Activated CD8-positive, alpha-beta memory T cell treated with anti-CD3 and anti-CD28 coated beads for 36 hours (primary cell): ENCODE results near the gene MYH4. TPM values are rescaled to one million over a fixed set of nuclear protein-coding genes. Genes with fewer than 3 reads are reported as not detected.

Experiments
- CTCF ChIA-PET: fragments of 350-600 bp; sonication (Branson Sonifier 250); formaldehyde crosslinking; loops from one replicate; lab custom pipeline; 2021; ENCODE audit warnings: antibody characterized with exemption; lab: Charles Lee
- POLR2A ChIA-PET: fragments of 350-600 bp; sonication (Branson Sonifier 250); formaldehyde crosslinking; loops from one replicate; lab custom pipeline; 2021; ENCODE audit warnings: antibody characterized with exemption; lab: Charles Lee
- total RNA-seq, 2 experiments: library from RNA; stranded (reverse); gene quantifications; one replicate each; pipeline ENCODE4 v1.2.3, GENCODE V29; 2021

Gene MYH4
- total RNA-seq, 2 experiments from 2014 or later = not detected

DNA sequence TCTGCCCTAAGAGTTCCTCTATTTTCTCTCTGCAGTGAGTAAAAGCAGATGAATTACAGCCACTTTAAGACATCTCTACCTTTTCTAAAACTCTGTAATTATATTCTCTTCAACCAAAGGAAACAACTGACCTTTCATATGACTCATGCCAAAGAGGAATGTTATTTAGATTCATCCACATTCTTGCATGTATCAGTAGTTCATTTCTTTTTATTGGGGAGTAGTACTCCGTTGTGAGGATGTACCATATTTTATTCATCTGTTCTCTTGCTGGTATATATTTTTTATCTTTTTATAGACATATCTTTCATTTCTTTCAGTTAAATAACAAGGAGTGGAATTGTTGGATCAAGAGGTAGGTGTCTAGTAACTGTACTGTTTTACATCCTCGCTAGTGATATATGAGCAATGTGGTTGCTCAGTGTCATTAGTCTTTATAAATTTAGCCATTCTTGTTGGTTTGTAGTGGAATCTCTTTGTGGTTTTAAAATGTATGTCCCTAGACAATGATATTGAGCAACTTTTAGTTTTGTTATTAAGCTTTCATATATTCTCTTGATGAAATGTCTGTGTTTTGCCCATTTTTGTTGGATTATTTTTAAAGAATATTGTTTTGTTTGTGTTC lies 39.8 kb downstream of the MYH4 start:
- CTCF ChIA-PET = no interaction called here
- POLR2A ChIA-PET = no interaction called here

DNA sequence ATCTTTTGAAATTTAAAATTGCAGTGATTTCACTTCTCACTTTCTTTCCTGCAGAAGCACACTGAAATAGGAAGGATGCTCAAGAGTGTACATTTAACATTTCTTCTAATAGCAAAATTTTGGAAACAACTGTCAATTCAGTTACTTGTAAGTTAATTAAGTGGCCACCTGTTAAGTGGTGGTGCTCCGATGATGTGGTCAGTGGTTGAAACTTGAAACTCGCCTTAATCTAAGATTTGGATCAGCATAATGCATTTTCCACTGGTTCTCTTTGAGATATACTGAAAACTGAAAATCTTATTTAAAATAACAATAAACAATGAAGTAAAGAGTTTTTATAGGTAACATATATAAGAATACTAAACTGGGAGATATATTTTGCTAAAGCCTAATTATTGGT lies 40.6 kb downstream of the MYH4 start:
- POLR2A ChIA-PET = no interaction called here
- CTCF ChIA-PET = no interaction called here

- POLR2A ChIA-PET = no interaction called here
- CTCF ChIA-PET = no interaction called here
Observed at GRCh38 chr17:10421900-10422542, 47.3 kb downstream of the MYH4 start, which contains the start of gene MYH8. Gene MYH8, minus strand, starts transcription at chr17:10421950. Its CDS starts 1,723 bp downstream, at chr17:10420227.

DNA sequence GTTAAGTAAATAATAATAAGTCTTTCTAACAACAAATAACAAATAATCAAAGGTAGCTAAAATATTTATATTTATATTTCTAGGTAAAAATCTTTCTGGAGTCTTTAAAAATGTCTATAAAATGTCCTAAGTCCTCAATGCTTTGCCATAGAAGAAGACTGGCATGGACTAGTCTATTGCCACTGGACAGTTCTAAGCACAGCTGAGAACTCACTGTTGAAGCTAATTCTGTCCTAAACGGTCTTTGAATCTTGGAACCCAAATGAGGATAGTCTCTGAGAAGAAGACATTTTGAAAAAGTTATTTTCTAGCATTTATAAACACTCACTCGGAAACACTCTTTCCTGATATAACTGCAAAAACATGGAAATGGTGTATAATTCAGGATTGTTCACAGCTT lies 48.1 kb downstream of the MYH4 start:
- ChIA-PET POLR2A (no interaction called here), CTCF (no interaction called here)

- ChIA-PET CTCF (no interaction called here), POLR2A (no interaction called here)
Observed at GRCh38 chr17:10420811-10421210, 48.5 kb downstream of the MYH4 start.

GRCh38 chr17:10417431-10417830 lies 51.9 kb downstream of the MYH4 start:
- CTCF ChIA-PET = no interaction called here
- POLR2A ChIA-PET = no interaction called here

GRCh38 chr17:10415161-10415560 lies 54.2 kb downstream of the MYH4 start:
- ChIA-PET CTCF (no interaction called here), POLR2A (no interaction called here)

- CTCF ChIA-PET = no interaction called here
- POLR2A ChIA-PET = no interaction called here
Observed at GRCh38 chr17:10403589-10403988, 65.8 kb downstream of the MYH4 start.

- CTCF ChIA-PET = no interaction called here
- POLR2A ChIA-PET = no interaction called here
Observed at GRCh38 chr17:10398352-10398751, 71.0 kb downstream of the MYH4 start.

- CTCF ChIA-PET = no interaction called here
- POLR2A ChIA-PET = no interaction called here
Observed at GRCh38 chr17:10396524-10397163, 72.7 kb downstream of the MYH4 start.

DNA sequence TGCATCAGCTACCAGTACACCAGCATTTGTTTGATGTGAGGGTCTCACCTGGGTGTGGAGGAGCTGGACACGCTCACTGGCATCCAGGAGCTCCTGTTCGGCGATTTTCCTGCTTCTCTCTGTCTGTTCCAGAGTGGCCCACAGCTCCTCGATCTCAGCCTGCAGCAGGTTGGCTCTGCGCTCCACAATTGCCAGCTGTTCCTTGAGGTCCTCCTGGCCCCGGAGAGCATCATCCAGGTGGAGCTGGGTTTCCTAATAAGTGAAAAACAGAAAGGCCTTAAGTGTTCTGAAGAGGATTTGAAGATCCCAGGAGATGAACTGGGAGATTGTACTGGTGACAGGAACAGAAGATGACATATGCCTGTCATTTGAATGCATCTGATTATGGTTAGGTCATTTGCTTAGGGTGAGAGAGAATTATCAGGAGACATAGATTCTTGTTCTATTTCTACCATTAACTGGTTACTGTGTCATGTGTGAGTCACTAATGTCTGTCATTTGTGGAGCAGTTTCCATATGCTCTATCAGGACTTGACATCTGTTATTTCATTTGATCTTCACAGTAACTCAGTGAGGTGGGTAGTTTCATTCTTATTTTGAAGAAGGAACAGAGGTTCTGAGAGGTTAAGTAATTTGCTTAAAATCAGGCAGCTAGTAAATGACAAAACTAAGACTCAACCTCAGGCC lies 75.0 kb downstream of the MYH4 start:
- CTCF ChIA-PET = no interaction called here
- POLR2A ChIA-PET = no interaction called here

Other genes starting within 250 kb of the MYH4 start
- gene MYH13, start 96.6 kb downstream of the MYH4 start, total RNA-seq = not detected
- not detected for gene MYH8, start 47.6 kb downstream of the MYH4 start, total RNA-seq
- gene MYH1, start 49.0 kb upstream of the MYH4 start, total RNA-seq = not detected
- not detected for gene MYH2, start 80.1 kb upstream of the MYH4 start, total RNA-seq
- gene MYH3, start 187.8 kb upstream of the MYH4 start, total RNA-seq = 1 to 10 TPM; 3.4 to 3.5 TPM
- 10 to 100 TPM; 45.4 to 48.5 TPM for gene SCO1, start 228.0 kb upstream of the MYH4 start, total RNA-seq
- 1 to 10 TPM; 8.6 to 8.8 TPM for gene ADPRM, start 228.0 kb upstream of the MYH4 start, total RNA-seq